ENCODE results near the gene PLD5.
"Not testable (repeated sequence)": the region's sequence is repeated elsewhere in the genome, so short reads cannot be mapped to it uniquely, and the experiment has no call there.

PLD5 gene

DNA sequence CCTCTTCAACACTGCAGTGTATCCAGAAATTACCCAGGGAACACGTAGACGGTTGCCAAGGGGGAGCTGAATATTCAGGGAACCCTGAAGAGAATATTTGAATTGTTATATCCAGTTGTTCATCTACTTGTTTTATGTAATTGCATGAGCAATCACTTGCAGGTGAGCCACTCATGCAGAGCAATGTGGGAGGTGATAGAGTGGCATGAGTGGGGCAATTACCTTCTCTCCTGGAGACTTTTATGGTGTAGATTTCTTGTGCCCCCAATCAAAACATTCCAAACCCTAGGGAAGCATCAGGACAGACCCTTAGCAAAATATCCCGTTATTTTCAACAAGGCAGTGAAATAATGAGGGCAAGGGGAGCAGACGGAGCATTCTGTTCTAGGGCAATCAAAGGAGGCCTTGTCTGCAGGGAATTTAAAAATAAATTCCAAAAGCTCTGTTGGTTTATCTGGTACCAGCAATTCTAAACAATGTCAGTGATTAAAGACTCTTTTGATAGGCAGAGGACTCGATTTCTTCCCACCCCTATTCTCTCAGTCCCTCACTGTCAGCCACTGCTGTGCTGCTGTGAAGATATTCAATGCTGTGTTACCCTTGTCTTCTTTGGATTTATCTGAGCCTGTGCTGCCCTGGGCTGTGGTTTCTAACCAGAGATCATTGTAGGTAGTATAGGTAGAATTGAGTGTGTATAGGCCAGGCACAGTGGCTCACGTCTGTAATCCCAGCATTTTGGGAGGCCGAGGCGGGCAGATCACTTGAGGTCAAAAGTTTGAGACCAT lies 345.4 kb downstream of the PLD5 start:
- peak in 14 of 58 donors; percentile 7 to 51 (median 25) for DNase-seq

DNA sequence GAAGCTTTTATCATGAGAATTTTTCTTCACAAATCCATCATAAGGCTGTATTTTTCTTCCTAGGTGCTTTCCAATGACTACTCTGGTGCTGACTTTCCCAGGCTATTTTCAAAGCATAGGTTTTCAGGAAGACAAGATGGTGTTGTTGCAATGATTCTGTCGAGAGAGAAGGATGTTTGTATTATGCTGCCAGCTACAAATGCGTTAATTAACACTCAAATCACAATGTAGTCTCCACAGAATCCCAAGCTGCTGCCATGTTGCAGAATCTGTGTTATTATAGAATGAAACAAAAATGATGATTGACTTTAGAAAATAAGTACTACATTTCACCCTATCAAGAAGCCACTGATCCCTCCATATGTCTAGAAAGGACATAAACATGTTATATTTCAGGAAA lies 346.1 kb downstream of the PLD5 start:
- no peak for DNase-seq

DNA sequence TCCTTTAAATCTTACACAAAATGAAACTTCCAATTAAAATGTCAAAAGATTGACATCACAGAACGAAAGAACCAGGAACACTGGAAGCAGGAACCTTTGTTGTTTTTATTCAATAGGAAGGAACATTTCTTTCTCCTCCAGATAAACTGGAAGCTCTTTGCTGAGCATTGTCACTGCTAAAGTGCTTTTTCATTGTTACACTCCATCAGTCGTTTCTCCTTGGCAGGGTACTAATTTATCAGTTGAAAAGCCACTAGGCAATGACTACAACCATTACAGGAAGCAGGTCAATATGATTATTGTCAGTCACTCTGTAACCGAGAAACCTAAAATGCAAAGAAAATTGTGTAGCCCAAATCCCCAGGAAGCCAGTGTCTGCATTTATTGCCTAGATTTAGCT lies 362.4 kb downstream of the PLD5 start:
- DNase-seq, result no peak

DNA sequence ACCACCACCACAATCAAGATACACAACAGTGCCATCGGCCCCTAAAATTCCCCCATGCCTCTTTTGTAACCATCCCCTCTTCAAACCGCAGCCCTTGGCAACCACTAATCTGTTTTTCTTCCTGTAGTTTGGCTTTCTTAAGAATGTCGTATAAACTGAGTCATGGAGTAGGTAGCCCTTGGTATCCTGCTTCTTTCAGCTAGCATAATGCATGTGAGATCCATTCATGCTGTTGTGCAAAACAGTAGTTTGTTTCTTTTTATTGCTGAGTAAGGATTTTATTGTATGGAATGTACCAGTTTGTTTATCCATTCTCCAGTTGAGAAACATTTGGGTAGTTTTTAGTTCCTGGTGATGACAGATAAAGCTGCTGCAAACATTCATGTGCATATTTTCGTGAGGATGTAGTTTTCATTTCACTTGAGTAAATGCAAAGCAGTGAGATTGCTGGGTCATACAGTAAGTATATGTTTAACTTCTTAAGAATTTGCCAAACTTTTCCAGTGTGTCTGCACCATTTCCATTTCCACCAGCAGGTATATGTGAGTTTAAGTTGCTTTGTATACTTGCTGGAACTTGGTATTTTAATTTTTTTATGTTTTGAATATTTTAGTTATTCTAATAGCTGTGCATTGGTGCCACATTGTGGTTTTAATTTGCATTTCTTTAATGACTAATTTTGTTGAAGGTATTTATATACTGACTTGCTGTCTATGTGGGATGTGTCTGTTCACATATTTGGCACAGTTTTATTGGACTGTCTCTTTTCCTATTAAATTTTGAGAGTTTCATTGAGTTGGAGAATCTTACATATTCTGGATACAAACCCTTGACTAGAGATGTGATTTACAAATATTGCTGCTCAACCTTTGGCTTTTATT lies 377.2 kb downstream of the PLD5 start:
- peak in 2 of 58 donors; percentile 1 to 4 for DNase-seq

DNA sequence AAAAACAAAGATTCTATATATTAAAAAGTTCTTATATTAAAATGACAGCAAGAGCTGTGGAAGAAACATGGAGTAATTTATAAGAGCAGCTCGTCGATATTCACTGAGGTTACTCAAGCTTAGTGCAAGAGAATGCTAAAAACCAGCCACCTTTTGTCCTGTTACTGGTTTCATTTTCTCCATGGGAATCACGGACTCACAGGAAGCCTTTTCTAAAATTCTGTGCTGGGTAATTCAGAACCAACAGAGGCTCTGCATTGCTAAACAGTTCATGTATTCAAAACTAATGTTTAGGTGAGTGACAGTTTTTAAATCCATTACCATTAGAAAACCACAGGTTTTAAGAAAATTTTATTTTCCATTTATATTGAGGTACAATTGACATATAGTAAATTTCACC lies 377.8 kb downstream of the PLD5 start:
- peak in 2 of 58 donors; percentile 1 to 44 for DNase-seq

DNA sequence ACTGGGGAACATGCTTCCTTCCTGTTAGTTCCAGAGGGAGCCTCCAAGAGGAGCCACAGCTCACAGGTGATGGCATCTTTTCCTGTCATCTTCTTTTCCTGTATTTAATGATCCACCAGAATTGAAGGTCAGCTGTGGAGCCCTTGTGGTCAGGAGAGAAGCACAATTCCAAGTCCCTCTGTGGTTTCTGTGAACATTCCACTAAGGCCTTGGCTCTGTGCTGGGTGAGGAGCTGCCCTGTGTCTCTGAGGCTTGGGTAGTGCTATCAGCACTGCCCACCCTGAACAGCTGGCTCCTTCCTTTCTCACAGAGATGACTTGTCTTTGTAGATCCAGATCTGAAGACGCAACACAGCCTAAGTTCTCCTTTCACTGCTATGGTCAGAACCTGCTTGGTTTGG lies 383.7 kb downstream of the PLD5 start:
- DNase-seq, result no peak

DNA sequence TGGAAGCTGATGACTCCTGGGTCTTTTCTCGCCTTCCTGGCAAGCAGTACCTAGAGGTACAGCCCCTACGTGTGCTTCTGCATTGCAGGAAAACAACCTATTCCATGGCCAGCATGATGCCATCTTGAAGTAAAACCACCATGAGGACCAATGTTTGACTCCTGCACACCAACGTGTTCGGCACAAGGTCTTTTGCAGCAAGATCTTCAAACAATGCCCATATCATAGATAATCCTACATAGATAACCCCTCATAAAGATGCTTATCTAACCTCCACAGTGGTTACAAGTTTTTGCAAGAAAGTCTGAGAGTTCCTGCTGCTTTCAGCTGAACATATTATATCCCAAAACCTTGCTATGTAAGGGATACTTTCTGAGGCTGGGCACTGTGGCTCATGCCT lies 384.5 kb downstream of the PLD5 start:
- no peak for DNase-seq

DNA sequence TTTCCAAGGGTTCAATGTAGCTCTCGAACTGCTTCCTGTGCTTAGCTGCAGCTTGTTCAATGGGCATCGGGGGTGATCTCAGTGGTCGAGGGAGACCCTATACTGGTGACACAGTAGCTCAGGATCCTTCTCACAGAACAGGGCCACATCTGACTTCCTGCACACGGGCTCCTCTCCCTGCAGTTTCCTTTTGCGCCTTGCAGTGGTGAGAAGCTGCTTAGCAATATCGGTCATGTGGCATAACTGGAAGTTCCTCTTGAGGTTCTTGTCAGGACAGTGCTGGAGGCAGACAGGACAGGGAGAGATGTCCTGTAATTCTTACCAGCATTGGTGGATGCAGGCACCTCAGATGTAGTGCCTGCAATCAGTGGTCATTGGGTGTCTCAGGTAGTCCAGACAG lies 385.1 kb downstream of the PLD5 start:
- DNase-seq, result no peak

DNA sequence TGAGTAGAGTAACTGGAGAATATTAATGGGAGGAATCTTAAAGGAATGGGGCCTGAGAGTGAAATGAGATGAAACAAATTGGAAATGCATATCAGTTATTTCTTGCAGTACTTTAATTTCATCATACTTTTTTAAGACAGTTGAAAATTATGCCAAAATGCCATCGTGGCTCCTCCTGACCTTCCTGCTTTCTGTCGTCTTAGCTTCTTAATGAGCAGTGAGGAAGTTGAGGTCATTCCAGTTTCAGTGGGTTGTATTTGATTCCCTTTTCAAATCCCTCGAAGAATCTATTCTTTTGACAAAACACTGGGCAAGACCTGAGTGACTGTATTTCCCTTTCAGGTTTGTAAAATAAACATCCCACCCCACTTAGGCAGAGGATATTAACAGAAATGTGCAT lies 390.7 kb downstream of the PLD5 start:
- DNase-seq, result no peak

DNA sequence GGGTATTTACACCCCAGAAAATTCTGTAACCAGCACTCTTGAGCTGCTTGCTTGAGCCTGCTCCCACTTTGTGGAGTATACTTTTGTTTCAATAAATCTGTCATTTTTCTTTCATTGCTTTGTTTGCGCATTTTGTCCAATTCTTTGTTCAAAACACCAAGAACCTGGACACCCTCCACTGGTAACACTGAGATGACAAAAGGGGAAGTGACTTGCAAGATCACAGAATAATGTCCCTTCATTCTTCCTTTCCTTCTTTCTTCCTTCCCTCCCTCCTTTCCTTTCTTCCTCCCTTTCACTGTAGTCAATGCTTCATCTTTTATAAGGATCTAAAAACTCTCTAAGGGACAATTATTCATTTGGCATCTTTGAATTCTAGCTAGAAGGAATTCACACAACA lies 391.1 kb downstream of the PLD5 start:
- DNase-seq, result no peak

DNA sequence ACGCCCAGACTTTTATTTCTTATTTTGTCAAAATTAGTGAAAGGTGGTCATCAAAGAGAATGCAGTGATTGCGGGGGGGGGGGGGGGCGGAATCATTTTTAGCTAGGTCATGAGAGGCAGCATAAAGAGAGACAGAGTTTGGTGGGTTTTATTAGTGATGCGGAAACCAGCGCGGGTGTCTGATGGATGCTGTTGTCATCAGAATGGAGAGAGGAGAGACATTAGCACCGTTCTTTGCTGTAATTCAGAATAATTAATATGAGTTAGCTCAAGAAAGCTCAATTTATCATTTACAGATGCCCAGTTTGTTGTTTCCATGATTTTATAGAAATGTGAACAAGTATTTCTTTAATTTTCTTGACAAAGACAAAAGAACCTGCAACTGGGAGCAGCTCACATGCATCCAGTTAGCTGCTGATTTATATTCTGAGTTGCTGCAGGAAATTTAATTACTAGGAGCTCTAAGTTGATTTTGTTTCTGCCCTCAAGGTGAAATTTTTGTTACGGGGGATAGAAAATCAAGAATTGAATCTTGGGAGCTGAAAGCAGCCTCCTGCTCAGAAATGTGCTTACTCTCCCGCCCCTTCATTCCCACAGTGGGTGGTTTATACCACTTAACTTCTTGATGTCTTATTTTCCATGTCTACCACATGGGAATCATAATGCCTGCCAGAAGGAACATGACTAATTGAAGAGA lies 392.2 kb downstream of the PLD5 start:
- DNase-seq, result peak in 2 of 58 donors; percentile 3 to 38

DNA sequence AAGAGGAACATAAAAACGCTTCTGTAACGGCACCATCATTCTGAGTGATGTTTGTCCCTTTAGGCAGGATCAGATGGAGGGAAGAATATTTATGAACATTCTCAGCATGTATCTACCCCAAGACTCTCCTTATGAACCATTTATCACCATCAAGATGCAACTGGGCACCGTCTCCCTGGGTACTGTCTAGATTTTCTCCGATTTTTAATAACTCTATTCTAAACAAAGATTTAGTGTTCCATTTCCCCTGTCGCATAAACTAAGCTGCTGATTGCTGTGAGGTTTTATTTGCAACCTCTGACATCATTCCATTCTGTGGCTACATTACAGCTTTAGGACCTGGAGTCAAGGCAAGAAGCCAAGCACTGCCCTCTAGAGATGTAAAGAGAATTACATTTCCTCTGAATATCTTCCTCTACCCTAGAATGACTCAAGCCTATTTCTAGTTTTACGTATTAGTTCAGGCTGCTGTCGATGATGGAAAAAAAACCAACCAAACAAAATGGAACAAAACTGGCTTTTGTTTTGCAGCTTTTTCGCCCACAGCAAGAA lies 395.5 kb downstream of the PLD5 start:
- peak in 1 of 58 donors; percentile 2 for DNase-seq

DNA sequence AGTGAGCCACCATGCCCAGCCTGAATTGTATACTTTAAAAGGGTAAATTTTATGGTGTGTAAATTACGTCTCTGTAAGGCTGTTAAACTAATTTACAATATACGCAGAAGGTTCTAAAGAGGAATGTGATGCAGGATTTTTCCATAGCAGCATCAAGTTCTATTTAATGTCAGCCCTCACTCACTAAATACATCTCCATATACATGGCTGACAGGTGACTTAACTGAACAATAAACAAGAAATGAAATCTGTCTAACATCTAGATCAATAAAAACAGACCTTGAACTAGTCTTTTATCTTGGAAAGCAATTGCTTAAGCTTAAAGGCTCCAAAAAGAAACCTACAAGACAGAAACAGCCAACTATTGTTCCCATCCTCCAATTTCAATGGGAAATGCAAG lies 404.1 kb downstream of the PLD5 start:
- DNase-seq, result no peak

DNA sequence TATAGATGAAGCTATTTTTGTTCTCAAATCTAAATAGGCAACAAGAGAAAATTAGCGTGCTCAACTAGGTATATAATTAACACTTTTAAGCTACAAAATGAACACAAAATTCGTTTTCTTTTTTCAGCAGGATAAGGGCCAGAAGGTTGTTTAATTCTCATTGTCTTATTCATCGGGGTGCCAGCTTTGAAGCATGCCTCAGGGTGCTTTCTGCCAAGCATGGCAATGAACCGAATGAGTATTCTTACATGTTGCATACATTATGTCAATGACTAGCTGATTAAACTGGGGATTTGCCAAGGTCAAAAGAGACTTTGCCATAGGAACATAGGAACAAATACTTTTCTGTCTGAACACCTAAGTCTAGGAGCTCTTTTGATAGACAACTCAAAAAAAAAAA lies 423.6 kb downstream of the PLD5 start:
- no peak for DNase-seq

DNA sequence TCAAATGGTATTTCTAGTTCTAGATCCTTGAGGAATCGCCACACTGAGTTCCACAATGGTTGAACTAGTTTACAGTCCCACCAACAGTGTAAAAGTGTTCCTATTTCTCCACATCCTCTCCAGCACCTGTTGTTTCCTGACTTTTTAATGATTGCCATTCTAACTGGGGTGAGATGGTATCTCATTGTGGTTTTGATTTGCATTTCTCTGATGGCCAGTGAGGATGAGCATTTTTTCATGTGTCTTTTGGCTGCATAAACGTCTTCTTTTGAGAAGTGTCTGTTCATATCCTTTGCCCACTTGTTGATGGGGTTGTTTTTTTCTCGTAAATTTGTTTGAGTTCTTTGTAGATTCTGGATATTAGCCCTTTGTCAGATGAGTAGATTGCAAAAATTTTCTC lies 427.2 kb downstream of the PLD5 start:
- DNase-seq, result not testable (repeated sequence)

DNA sequence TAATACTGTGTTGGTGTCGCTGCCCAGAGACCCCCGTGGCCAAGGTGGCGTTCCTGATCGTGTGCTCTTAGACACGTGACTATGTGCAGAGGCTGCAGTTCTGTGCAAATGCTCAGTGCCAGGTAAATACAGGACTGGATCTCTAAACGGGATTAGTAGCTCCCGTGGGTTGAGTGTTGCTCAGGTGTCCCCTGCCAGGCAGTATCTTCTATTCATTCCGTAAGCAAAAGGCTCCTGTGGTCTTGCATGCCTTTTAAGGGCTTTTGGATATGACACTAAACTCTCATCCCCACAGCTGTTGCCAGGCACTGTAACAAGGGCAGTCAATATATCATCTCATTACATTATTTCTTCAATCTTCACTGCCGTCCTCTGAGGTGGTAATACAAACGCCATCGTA lies 431.4 kb downstream of the PLD5 start:
- no peak for DNase-seq

DNA sequence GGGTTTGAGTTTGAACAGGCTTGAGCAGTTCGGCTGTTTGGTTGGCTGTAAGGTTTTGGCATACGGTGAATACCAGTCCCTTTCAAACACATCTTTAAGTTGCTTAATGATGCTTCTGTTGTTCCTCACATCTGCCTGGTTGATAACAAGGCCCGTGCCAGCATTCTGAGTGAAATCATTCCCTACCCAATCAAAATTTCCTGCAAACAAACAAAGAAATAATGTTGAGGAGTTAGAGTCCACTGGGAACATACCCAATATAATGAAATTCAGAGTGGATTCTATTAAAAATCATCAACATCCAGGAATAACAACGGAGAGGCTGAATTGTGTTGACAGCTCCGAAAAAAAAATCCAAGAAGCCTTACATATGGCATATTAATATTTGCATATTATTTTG lies 434.6 kb downstream of the PLD5 start:
- DNase-seq, result peak in 4 of 58 donors; percentile 4 to 22 (median 11)

DNA sequence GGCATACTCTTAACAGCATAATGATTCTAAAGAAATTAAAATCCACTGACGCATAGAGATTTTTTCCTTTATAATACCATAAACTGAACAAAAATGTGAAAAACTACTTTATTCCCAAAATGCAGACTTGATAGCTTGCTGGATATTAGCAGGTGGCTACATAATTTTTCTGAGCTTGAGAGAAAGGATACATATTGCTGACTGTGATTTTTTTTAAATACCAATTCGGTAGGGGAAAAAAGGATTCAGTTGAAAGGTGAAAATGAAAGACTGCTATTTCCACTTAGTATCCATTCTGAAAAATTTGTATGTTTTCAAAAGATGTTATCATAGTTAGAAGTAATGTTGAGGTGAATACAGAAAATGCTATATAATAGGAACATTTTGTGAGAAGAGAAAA lies 435.6 kb downstream of the PLD5 start:
- no peak for DNase-seq

DNA sequence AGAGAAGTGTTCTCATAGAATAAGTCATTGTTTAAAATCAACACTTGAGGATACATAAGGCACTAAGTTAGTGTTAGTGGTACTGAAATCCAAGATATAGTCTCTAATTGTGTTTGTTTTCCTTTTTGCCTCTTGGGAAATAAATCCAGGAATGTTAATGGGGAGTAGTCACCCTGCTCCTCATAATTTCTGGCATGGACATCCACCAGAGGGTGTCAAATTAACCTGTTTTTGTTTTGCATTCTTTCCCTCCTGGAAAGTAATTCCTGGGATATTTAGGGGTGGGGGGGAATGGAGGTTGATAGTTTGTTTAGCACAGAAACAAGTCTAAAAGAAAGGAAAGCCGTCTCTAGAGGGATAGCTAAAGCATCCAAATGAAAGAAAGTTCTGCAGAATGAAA lies 437.8 kb downstream of the PLD5 start:
- no peak for DNase-seq

DNA sequence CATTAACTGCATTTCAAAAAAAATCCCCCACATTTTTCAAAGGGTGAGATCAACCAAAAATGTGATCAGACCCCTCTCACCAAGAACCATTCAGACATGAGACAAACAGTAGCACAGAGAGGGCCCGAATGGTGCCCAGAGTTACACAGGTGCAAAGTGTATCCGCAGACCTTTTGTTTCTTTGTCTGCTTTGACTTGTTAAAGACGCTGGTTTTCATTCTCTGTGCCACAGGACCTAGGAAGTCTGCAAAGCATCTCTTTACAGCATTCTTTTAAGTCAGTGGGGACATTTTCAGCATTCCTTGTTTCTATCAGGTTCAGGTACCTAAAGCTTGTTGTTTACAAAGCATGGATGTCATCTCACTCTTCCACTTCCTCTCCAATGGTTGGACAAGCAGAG lies 438.4 kb downstream of the PLD5 start:
- no peak for DNase-seq

DNA sequence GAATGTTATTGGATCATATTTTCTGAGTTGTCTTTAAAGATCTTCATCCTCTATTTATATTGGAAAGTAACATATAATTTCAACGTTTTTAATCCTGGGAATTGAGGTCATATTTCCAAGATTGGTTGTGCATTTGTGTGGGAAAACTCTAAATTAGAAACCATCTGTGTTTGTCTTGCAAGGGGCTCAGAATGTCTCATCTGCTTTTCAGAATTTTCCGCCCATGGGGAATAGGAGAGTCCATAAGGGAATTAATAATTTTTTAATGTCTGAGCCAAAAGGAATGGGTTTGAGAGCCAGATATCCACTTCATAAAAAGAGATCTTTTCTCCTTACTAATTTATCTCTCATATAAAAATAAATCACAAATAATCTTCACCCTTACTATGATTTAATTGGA lies 440.8 kb downstream of the PLD5 start:
- DNase-seq, result no peak

DNA sequence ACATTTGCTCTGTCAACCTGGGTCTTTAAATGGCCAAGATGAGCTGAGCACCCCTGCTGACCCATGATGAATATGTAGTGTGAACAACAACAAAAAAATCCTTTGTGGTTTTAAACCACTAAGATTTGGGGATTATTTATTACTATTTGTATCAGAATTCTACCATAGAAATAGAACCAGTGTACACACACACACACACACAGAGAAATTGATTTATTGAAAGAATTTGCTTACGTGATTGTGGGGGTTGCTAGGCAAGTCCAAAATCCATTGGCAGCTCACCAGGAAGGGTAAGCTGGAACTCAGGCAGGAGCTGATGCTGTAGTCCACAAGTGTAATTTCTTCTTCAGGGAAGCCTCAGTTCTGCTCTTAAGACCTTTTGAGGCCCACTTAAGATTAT lies 443.1 kb downstream of the PLD5 start:
- DNase-seq, result no peak

Measured in anterior cingulate cortex (tissue), 58 donors.